ENCODE data around the gene PDGFRB.

DNA sequence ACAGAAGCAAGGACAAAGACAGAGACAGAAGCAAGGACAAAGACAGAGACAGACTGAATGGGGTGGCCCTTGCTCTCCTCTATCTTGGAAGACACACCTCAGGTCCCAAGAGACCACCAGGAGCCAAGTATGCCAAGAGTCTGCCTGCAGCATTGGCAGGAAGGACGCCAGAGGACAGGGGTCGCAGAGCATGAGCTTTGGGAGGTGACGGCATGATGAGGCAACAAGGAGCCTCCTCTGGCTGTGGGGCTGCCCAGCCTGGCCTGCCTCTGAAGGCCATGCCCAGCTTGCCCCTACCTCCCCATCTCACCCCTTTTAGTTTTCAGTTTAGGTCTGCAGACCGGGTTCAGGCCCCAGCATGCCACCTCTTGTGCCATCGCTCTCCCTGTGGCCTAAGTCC, 17.6 kb downstream of the PDGFRB start:
- TF ChIP-seq, protein P1, sequence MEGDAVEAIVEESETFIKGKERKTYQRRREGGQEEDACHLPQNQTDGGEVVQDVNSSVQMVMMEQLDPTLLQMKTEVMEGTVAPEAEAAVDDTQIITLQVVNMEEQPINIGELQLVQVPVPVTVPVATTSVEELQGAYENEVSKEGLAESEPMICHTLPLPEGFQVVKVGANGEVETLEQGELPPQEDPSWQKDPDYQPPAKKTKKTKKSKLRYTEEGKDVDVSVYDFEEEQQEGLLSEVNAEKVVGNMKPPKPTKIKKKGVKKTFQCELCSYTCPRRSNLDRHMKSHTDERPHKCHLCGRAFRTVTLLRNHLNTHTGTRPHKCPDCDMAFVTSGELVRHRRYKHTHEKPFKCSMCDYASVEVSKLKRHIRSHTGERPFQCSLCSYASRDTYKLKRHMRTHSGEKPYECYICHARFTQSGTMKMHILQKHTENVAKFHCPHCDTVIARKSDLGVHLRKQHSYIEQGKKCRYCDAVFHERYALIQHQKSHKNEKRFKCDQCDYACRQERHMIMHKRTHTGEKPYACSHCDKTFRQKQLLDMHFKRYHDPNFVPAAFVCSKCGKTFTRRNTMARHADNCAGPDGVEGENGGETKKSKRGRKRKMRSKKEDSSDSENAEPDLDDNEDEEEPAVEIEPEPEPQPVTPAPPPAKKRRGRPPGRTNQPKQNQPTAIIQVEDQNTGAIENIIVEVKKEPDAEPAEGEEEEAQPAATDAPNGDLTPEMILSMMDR (conservative IDR thresholded peaks at IDR 0.05; ENCODE audit: low read depth, low read length): no peak
- TF ChIP-seq RFX5 (IDR thresholded peaks at IDR 0.05; ENCODE audit: low read depth, low read length) (no peak), POLR2A (IDR thresholded peaks at IDR 0.05; ENCODE audit: low read depth, low read length) (no peak), RAD21 (IDR thresholded peaks at IDR 0.05; ENCODE audit: low read length) (no peak), SMC3 (IDR thresholded peaks at IDR 0.05; ENCODE audit: low read depth, low read length) (no peak), NFE2L2 (IDR thresholded peaks at IDR 0.05; ENCODE audit: low read depth, low read length) (no peak), ELK1 (IDR thresholded peaks at IDR 0.05; ENCODE audit: borderline replicate concordance, low read depth, low read length) (no peak)
